GM18868 (cell line): ENCODE data around the gene DUSP16.

Experiments used
- ATAC-seq: cut with Tn5 transposase; IDR thresholded peaks from one replicate; pipeline ENCODE4 v1.9.1; 2021; ENCODE audit warnings: mild to moderate bottlenecking, moderate library complexity; ENCODE audit not compliant: unreplicated experiment

Gene DUSP16

GRCh38 chr12:12550277-12550676, 12.4 kb downstream of the DUSP16 start:
- no peak for ATAC-seq

- no peak for ATAC-seq
Observed at GRCh38 chr12:12549426-12549825, 13.2 kb downstream of the DUSP16 start.

- ATAC-seq, result peak; percentile 38
Observed at GRCh38 chr12:12548713-12549112, 13.9 kb downstream of the DUSP16 start.

GRCh38 chr12:12546314-12546772, 16.3 kb downstream of the DUSP16 start:
- no peak for ATAC-seq

- no peak for ATAC-seq
Observed at GRCh38 chr12:12543959-12544358, 18.7 kb downstream of the DUSP16 start.

GRCh38 chr12:12542964-12543363, 19.7 kb downstream of the DUSP16 start:
- ATAC-seq, result no peak

- ATAC-seq, result no peak
Observed at GRCh38 chr12:12542286-12542685, 20.4 kb downstream of the DUSP16 start.

GRCh38 chr12:12541782-12542181, 20.9 kb downstream of the DUSP16 start:
- ATAC-seq, result no peak

GRCh38 chr12:12540261-12541013, 22.2 kb downstream of the DUSP16 start:
- ATAC-seq, result no peak

GRCh38 chr12:12539028-12539810, 23.4 kb downstream of the DUSP16 start:
- no peak for ATAC-seq

- no peak for ATAC-seq
Observed at GRCh38 chr12:12538535-12538934, 24.1 kb downstream of the DUSP16 start.

GRCh38 chr12:12537421-12537820, 25.2 kb downstream of the DUSP16 start:
- ATAC-seq, result no peak

- no peak for ATAC-seq
Observed at GRCh38 chr12:12534975-12535374, 27.7 kb downstream of the DUSP16 start.

GRCh38 chr12:12534166-12534866, 28.3 kb downstream of the DUSP16 start:
- ATAC-seq, result no peak

GRCh38 chr12:12533238-12533829, 29.3 kb downstream of the DUSP16 start:
- no peak for ATAC-seq

- no peak for ATAC-seq
Observed at GRCh38 chr12:12531194-12531593, 31.5 kb downstream of the DUSP16 start.

GRCh38 chr12:12529783-12530421, 32.8 kb downstream of the DUSP16 start:
- no peak for ATAC-seq

- no peak for ATAC-seq
Observed at GRCh38 chr12:12528361-12529270, 34.0 kb downstream of the DUSP16 start.

- no peak for ATAC-seq
Observed at GRCh38 chr12:12527820-12528296, 34.8 kb downstream of the DUSP16 start.
